Tongue (tissue), 2 donors: ENCODE measurements around the gene NHSL2. TPM values are rescaled to one million over a fixed set of nuclear protein-coding genes. Genes with fewer than 3 reads are reported as not detected.
"Not testable (repeated sequence)": the region's sequence is repeated elsewhere in the genome, so short reads cannot be mapped to it uniquely, and the experiment has no call there.

Experiments
- DNase-seq: peaks from one replicate; pipeline ENCODE4 v3.0.0-alpha.2; 2015
- total RNA-seq: library from RNA; depleted of rRNA; stranded (reverse); fragments of >200 nt; gene quantifications from one replicate; pipeline ENCODE4 v1.2.3, GENCODE V29; 2014

Gene NHSL2
- total RNA-seq: 10.2 TPM

DNA sequence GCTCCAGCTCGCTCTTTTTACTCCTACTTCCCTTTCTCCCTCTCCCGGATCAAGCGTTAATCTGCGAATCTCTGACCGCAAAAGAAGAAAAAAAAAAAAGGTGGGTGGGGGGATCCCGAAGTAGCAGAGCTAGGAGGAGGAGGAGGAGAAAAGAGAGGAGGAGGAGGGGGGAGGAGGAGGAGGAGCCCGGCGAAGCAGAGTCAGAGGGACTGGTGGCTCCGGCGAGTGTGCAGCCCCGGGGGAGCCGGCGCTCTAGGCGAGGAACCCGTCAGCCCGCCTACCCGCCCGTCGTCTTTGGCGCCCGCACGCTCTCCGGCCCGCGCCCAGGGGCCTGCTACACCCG lies at the start of gene NHSL2:
NHSL2 (plus strand) TSS at position 203 of the 343 bp plus-strand sequence.
- peak; percentile 38 for DNase-seq

DNA sequence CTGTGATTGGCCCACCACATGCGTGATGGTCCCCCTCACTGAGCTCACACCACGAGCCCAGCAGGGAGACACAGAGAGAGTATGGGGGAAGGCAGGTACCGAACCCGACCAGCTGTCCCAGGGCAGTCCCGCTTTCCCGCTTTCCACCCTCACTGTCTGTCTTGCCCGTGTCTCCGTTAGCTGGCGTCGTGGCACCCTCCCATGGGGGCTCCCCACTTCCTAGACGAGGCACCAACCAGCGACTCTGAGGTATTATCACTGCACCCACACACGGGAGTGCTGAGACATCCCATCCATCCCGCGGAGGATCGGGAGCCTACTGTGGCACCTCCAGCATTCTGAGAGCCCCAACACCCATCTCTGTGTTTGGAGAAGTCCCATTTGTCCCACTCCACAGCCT lies 43.0 kb upstream of the NHSL2 start:
- DNase-seq: no peak

DNA sequence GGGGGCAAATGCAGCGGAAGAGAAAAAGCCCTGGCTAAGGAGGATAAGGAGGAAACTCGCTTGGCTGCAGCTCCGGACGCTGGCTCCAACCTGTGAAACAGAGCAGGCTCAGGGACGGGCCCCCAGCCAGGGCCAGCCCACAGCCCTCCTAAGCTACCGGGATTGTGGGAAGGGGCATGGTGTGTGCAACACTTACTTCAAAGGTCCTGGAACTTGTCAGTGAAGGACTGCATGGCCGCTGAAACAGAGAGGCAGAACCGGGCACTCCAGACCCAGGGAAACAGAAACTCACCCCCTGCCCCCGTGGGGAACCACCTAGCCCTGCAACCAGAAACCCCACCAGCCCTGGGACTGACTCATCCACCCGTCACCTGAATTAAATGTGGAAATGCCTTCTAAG lies 41.1 kb upstream of the NHSL2 start:
- DNase-seq: not testable (repeated sequence)

DNA sequence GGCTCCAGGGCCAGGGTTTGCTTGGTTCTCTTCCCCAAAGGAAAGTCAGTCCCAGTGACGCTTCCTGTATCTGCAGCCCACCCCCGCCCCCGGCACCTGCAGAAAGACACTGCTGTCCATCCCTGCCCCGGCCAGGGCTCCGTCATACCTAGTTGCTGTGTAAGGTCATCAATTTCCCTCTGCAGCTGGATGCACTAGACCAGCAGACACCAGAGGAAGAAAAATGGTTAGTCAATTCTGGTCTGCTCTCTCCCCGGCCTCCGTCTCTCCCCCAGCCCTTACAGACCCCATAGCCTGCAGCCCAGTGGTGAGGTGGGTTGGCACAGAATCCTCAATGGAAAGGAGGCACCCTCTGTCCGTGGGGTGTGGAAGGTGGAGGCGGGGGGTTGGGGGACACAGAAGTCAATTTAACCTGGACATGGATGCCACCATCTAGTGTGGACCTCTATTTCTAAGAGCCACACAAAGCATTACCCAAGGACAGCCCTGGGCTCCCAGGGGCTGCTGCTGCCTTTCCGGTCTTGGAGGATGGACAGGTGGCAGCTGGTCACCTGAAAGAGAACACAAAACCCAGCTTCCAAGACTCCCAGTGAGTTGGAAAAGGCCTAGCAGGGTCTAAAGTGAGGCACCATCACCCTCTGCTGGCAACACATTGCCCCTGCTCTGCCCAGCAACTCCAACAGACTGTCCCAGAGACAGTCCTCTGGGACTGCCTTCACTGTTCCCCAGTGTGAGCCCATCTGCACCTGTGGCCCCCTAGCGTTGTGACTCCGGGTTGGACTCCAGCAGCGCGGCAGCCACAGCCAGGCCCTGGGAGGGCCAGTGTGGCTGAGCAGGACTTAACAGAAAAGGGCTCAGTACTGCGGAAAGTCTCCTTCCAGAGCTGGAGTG lies 40.2 kb upstream of the NHSL2 start:
- DNase-seq: peak; percentile 13

DNA sequence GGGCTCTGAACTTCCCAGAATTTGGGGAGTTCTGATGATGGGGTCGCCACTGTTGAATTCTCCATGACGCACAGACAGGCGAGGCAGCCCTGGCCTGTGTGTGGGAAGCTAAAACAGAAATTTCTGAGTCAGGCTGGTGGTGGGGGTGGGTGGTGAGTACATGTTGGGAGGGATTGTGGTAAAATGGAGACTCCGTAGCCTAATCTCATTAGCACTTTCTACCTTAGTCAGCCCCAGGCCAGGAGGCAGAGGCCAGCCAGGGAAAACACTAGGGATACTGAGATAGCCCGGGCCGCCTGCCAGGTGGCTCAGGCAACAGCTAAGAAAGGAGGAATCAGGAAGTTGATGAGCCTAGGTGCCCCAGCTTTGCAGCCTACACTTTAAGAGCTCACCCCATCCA lies 39.3 kb upstream of the NHSL2 start:
- DNase-seq: no peak

DNA sequence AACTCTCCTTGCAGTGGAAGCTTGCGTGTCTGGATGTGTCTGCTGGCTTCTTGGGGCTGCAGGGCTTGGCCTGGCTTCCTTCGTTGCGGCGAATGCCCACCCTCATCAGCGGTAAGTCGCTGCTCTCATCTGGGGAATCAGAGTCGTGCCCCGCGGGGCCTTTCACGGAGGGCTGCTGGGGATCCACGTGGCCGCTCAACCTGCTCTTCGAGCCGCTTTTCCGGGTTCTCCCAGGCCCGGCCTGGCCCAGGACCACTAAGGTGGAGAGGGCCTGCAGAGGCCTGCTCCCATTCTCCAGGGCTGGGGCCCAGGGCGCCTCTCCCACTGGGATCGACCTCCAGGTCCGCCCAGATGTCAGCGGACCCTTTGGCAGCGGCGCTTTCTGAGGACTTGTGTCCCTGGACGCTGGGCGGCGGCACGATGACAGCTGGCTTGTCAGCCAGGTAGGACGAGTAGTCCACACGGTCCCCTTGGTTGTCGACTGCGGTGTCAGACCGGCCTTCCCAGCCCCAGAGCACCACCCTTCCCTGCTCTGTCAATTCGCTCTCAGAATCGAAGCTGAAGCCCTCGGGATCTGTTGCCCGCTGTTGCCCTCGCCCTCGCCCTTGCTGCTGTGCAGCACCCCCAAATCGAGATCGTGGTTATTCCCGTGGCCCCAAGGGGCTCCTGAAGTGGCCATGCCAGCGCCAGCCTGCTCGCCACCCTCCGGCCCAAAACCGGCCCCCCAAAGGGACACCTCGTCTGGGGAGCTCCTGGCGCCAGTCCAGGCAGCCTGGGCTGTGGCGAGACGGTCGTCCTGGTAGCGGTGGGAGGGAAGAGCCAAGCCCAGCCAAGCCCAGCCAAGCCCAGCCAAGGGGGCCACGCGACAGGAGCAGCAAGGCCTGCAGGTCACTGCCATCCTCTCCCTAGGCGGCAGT lies 37.8 kb upstream of the NHSL2 start:
- no peak for DNase-seq

DNA sequence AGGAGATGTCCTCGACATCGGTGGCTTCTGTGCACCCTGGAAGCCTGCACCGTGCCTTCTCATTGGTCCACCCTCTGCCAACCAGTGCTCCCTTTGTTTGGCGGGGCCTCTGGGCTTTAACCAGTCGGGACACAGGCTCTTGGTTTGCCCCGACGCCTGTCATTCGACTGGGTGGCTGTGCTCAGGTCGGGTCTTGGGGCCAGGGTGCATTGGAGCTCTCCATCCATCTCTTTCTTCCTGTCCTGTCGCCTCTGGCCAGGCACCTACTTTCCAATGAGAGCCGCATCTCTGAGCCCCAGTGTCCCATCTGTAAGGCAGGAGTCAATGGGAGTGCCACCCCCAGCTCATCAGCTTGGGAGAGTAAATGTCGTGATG lies 37.2 kb upstream of the NHSL2 start:
- no peak for DNase-seq

DNA sequence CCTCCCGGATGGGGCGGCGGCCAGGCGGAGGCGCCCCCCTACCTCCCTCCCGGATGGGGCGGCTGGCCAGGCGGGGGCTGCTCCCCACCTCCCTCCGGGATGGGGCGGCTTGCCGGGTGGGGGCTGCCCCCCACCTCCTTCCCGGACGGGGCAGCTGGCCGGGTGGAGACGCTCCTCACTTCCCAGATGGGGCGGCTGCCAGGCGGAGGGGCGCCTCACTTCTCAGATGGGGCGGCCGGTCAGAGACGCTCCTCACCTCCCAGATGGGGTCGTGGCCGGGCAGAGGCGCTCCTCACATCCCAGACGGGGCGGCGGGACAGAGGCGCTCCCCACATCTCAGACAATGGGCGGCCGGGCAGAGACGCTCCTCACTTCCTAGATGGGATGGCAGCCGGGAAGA lies 33.8 kb upstream of the NHSL2 start:
- not testable (repeated sequence) for DNase-seq

DNA sequence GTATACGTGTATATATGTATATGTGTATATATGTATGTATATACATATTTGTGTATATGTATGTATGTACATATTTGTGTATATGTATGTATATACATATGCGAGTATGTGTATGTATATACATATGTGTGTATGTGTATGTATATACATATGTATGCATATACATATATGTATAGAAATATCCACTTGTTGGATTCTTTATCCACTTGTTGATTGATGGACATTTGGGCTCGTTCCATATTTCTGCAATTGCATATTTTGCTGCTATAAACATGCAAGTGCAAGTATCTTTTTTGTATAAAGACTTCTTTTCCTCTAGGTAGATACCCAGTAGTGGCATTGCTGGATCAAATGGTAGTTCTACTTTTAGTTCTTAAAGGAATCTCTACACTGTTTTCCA lies 25.5 kb upstream of the NHSL2 start:
- DNase-seq: no peak

DNA sequence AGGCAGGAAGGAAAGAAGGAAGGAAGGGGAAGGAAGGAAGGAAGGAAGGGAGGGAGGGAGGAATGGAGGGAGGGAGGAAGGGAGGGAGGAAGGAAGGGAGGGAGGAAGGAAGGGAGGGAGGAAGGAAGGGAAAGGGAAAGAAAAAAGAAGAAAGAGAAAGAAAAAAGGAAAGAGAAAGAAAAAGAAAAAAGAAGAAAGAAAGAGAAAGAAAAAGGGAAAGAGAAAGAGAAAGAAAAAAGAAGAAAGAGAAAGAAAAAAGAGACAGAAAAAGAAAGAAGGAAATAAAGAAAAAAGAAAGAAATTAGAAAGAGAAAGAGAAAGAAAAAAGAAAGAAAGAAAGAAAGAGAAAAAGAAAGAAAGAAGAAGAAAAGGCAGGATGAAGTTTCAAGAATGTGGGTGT lies 15.0 kb upstream of the NHSL2 start:
- DNase-seq: no peak

DNA sequence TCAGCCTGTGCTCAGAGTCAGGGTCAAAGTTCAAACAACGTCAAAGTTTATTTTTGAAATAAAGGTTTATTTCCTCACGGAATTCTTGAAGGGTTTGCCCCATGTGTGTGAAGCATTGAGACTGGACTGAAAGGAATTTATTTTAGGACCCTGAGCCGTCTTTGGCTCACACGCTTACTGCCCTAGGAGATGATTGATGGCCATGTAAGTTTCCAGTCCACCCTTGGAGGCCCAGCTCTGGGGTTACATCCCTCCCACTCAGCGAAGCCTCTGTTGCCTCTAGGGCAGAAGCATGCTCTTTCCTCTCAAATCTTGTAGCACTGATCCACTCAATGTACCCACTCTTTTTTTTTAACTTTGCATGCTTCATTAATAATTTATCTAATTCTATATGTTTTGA lies 4.5 kb upstream of the NHSL2 start:
- DNase-seq: no peak

DNA sequence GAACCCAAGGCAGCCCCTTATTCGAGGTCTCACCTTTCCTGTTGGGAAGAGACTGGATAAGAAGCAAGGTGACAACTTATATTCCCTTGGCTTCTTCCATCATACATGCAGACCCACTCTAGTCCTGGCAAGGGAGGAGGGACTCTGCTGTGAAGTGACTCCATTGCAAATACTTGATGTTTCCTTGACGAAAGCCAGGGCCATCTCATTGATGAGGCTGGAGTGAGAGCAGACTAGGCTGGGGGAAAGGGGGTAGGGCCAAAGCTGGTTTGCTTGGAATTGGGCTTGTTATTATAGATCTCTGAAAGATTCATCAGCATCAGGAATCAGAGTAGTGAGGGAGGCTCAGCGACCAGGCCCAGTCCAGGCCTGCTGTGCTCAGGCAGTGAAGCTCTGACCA lies 2.3 kb upstream of the NHSL2 start:
- no peak for DNase-seq

DNA sequence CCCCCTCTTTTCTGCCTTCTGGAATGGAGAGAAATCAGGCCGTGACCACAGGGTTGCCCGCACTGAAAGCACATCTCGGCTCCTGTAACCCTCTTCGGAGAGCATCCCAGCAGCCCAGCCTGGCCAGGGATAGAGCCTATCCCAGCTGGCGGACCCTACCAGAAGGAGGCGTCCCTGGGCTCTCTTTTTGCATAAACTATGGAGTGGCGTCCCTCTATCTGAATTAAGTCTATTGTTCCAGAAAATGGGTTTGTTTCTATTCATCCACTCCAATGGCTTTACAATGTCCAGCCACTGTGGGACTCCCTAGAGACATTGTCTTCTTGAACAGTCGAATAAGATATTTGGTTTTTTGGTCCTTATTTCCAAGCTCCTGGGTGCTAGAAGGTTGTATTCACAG lies 689 bp upstream of the NHSL2 start:
- no peak for DNase-seq

DNA sequence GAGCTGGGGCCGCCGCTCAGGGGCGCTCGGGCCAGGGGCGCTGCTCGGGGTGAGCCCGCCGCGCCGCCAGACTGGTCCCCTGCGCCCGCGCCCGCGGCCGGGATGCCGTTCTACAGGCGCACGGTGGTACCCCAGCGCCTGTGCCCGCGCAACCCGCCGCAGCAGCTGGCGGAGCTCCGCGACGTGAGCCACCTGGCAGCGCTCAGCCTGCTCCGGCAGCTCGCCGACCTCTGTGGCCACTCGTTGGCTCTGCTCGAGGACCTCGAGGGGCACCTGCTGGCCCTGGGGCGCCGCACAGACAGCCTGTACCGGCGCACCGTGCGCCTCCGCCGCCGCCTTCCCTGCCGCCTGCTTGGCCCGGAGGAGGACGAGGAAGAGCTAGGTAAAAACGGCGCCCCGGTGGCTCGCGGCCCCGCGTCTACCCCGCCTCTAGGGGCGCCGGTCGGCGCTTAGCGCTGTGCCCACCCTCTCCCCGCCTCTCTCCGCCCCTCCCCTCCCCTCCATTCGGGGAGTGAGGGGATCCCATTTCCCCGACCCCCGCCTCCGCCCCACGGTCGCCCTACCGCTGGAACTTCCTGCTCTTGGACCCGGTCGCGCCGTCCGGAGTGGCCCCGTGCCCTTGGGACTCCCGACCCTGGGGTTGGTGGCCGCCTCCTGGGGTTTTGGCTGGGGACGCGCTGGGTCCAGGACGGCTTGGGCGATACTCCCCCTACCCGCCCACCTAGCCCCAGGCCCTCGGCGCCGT lies 513 bp downstream of the NHSL2 start:
- DNase-seq: no peak

DNA sequence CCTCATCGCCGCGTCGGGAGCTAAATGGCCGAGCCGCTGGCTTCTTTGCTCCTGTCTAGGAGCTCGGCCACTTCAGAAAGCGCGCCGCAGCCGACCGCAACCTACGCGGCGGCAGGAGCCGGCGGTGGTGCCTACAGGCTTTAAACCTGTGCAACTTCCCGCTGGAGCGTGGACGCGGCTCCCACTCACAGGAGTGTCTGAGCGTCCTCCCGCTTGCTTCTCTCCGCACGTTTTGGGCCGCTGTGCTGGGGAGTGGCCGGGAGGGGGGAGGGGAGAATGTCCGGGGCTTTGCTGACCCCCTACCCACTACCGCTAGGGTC lies 1.0 kb downstream of the NHSL2 start:
- DNase-seq: no peak

DNA sequence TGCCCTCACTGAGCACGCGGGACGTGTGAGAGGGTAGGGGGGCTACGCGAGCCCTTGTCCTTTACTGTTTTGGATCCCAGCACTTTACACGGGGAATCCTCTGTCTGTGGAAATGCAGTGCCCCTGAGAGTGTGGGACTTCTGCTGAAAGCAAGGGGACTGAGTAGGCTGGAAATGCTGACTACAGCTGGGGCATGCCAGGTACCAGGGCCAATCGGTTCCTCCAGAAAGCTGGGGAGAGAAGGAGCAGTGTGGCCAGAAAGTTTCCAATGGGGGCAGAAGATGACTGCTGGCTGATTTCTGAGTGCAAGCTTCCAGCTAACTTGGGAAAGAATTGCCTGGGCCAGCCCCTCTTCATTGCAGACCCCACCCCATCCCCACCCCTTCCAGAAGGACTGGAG lies 1.5 kb downstream of the NHSL2 start:
- no peak for DNase-seq

DNA sequence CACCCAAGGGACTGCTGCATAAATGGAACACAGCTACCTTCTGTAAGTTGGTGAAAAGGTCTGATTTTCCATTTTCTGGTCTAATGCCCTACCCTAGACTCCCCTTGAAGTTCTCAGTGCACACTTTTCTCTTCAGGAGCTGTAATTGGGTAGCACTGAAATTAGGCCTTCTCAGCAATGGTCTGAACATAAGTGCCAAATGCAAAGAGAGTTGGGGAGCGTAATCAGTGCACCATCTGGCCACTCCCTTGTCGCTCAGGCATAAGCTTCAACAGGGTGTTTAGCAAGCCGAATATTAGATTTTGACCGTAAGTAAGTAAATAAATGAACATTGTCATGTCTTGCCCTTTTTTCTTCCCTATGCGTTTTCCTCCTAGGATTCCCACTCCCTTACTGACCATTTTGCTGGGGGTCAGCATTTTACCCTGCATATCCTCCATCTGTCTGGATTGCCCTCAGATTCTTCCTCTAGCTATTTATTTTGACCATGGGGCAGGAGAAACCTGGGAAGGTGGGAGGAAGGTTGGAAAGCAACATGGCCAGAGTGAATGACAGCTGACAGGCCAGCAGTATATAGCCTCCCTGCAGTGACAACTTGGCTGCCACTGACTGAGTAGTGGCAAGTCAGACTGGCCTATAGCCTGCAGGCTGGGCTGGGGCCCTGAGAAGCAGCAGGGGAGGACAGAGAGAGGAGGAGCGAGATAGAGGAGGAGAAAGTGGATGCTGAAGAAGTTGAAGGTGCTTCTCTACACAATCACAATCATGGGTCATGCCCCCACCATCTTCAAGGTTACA lies 2.7 kb downstream of the NHSL2 start:
- no peak for DNase-seq

DNA sequence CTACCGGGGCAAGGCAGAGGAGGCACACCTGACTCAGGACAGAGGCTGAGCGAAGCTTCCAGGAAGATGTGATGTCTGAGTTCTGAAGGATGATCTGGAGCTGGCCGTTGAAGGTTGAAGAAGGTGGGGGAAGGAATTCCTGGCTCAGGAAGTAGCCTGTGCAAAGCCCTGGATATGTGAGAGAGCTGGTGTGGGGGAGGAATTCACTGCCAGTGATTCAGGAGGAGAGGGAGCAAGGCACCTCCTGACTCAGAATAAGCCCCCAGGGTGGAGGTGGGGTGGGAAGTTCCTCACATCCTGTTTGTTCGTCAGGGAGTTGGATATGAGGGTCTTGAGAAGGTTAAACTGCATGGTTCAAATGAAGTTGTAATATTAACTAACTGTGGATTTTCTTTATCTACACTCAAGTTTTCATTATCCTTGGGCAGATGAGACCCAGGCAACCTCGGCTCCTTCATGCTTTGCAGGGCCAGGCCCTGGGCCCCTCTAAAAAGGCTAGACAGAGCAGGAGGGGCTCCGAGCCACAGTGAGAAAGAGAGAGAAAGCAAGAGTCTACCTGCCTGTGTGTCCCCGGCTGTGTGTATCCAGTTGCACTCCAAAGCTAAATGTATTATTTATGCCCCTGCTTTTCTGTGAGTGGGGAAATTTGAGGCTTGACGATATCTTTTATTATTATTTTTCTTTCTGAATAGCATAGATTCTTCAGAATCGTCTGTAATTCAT lies 7.1 kb downstream of the NHSL2 start:
- DNase-seq: no peak

DNA sequence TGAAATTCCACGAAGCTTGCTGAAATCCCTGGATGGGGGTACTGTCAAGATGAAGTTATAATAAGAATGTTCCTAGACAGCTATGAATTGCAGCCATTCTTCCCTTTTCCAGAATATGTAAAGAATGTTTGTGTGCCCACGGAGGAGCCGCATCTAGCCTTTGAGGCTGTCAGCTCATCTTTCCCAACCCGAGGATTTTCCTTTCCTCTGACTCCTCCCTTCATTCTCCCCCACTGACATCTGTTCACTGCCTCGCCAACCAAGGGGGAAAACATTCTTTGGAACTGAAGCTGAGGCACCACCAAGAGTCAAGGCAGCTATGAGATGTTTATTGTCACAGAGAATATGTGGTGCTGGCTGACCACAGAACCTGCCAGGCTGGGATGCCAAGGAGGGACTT lies 8.8 kb downstream of the NHSL2 start:
- DNase-seq: no peak

DNA sequence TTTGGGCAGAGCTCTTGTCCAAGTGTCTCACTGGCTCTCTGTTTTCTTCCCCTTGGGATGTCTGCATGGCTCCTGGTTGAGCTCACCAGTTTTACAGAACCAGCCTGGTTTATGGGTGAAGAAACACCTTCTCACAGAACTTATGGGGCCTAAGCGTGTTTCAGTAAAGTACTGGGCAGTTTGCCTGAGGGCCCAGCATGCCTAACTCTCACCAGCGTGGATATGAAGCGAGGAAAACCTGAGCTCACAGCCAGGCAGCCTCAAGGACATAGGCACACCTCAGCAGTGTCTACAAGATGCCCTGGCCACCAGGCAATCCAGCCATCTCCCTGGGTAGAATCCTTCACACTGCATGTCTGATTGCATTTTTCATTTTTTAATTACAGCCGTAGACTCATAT lies 9.2 kb downstream of the NHSL2 start:
- no peak for DNase-seq

DNA sequence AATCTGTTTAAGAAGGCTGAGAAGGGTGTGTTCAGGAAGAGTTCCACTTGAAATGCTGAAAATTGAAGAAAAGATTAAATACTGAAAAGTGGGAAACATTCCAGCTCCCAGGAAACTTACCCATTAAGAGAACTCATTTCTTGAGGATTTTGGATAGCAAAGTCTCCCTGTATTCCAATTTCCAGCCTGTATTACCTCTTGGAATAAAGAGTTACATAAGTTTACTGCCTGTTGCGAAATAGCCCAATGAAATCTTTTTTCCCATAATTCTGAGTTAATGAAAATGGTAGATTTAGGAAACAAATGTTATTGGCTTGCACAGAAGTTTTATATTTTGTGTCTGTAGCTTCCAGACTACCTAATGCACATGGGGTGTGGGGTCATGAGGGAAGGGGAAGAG lies 12.0 kb downstream of the NHSL2 start:
- no peak for DNase-seq

DNA sequence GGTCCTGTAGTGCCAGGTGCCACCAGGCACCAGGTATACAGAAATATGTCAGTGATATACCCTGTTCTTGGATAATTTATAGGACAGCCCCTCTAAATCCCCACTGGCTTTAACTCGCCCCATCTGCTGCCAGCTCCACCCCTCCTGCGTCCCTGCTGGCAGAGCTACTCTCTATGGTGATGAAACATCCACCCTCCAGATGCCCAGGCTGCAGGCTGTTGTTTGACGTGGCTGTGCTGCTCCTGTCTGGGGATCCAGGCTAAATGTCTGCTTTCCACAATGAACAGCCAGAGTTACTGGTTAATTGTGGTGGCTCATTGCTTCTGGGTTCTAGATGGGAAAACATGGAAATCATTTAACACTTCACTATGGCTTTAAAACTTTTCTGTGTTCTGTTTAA lies 12.9 kb downstream of the NHSL2 start:
- DNase-seq: no peak
